ENCODE results near the gene POT1.

DNA sequence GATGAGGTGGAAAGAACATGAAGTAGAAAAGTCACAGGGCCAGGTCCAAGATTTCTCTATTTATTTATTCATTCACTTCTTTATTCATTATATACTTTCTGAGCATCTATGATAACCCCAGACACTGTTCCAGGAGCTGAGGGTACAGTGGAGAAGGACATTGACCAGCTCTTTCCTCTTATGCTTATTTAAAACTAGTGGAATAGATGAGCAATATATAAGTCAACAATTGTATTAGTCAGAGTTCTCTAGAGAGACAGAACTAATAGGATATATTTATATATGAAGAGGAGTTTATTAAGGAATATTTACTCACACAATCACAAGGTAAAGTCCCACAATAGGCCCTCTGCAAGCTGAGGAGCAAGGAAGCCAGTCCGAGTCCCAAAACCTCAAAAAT, 149.0 kb downstream of the POT1 start:
- no peak for TF ChIP-seq POLR2A (IDR thresholded peaks at IDR 0.05)
- no peak for TF ChIP-seq CTCF (IDR thresholded peaks at IDR 0.05 in 4 of 5, conservative IDR thresholded peaks at IDR 0.05 in 1 of 5)

All from gastrocnemius medialis (tissue), 4 donors.